IPS DF 6.9 (cell line): ENCODE measurements around the gene RBX1.

ENCODE experiments used
- DNase-seq: peaks from one replicate; pipeline ENCODE4 v3.0.0-alpha.2; 2013; ENCODE audit warnings: low read depth, low spot score
- H3K27ac ChIP-seq: one replicate; pipeline ENCODE4 v1.5.1; 2013; ENCODE audit warnings: low read length, control low read depth
- H3K27me3 ChIP-seq: 2 replicates; pipeline ENCODE4 v1.6.1; 2013; ENCODE audit warnings: mild to moderate bottlenecking, low read length; ENCODE audit not compliant: control insufficient read depth, insufficient read depth
- H3K36me3 ChIP-seq: 2 replicates; pipeline ENCODE4 v1.6.1; 2013; ENCODE audit warnings: low read length; ENCODE audit not compliant: control insufficient read depth, insufficient read depth
- H3K4me1 ChIP-seq: 2 replicates; pipeline ENCODE4 v1.6.1; 2013; ENCODE audit warnings: low read length; ENCODE audit not compliant: control insufficient read depth, insufficient read depth
- H3K4me3 ChIP-seq: 2 replicates; pipeline ENCODE4 v1.5.1; 2013; ENCODE audit warnings: mild to moderate bottlenecking, low read length
- H3K9me3 ChIP-seq: 2 replicates; pipeline ENCODE4 v1.6.1; 2013; ENCODE audit warnings: low read length, inconsistent platforms; ENCODE audit not compliant: control insufficient read depth, insufficient read depth
- WGBS: extraction: QIAGEN DNeasy Blood & Tissue Kit; methylation state at CpG from one replicate; pipeline ENCODE4 v1.1.7; 2013; ENCODE audit warnings: mixed read lengths, missing lambda C conversion rate; ENCODE audit not compliant: insufficient read length, insufficient coverage; 5-methylcytosine and 5-hydroxymethylcytosine counted together

RBX1 gene

GRCh38 chr22:40967111-40967760, 16.1 kb downstream of the RBX1 start:
- DNase-seq: no peak
- Histone ChIP-seq H3K9me3 (no peaks in the 10 kb centered on the region), H3K27me3 (no peaks in the 10 kb centered on the region; the same call in 1 of the 2 replicates), H3K4me3 (no peak overlapping the region), H3K4me1 (no peaks in the 10 kb centered on the region), H3K27ac (no peak overlapping the region), H3K36me3 (peaks cover 15% of the 10 kb centered on the region; the same call in 1 of the 2 replicates)
- no CpG with 5 or more reads among the region's 8 CpGs for WGBS

- H3K9me3 ChIP-seq: no peaks in the 10 kb centered on the region
- no CpG with 5 or more reads among the region's 6 CpGs for WGBS
- DNase-seq: no peak
- peaks cover 5% of the 10 kb centered on the region; the same call in 1 of the 2 replicates for H3K36me3 ChIP-seq
- no peak overlapping the region for H3K27ac ChIP-seq
- H3K4me3 ChIP-seq: no peak overlapping the region
- H3K4me1 ChIP-seq: no peaks in the 10 kb centered on the region
- no peaks in the 10 kb centered on the region for H3K27me3 ChIP-seq
These were observed 21.4 kb downstream of the RBX1 start for GRCh38 chr22:40972587-40972986.

GRCh38 chr22:40973144-40973543, 22.0 kb downstream of the RBX1 start:
- WGBS: no CpG with 5 or more reads among the region's 13 CpGs
- H3K27ac ChIP-seq: no peak overlapping the region

GRCh38 chr22:40975366-40975765, 24.2 kb downstream of the RBX1 start:
- H3K27me3 ChIP-seq: no peaks in the 10 kb centered on the region
- no peaks in the 10 kb centered on the region for H3K4me1 ChIP-seq
- no CpG with 5 or more reads among the region's 1 CpG for WGBS
- no peak overlapping the region for H3K27ac ChIP-seq
- H3K9me3 ChIP-seq: no peaks in the 10 kb centered on the region
- peaks cover 3% of the 10 kb centered on the region; the same call in 1 of the 2 replicates for H3K36me3 ChIP-seq
- H3K4me3 ChIP-seq: no peak overlapping the region
- no peak for DNase-seq

More at GRCh38 chr22:40973144-40973543, 22.0 kb downstream of the RBX1 start:
- DNase-seq: no peak
- no peaks in the 10 kb centered on the region for H3K9me3 ChIP-seq
- no peaks in the 10 kb centered on the region for H3K4me1 ChIP-seq
- H3K27me3 ChIP-seq: no peaks in the 10 kb centered on the region
- H3K36me3 ChIP-seq: peaks cover 5% of the 10 kb centered on the region; the same call in 1 of the 2 replicates
- H3K4me3 ChIP-seq: no peak overlapping the region

- WGBS: no CpG with 5 or more reads among the region's 18 CpGs
- no peaks in the 10 kb centered on the region for H3K27me3 ChIP-seq
- no peak overlapping the region for H3K27ac ChIP-seq
- no peak overlapping the region for H3K4me3 ChIP-seq
- H3K36me3 ChIP-seq: peaks cover under 1% of the 10 kb centered on the region; the same call in 1 of the 2 replicates
- H3K9me3 ChIP-seq: no peaks in the 10 kb centered on the region
- no peak for DNase-seq
- H3K4me1 ChIP-seq: no peaks in the 10 kb centered on the region
These were observed 25.9 kb downstream of the RBX1 start for GRCh38 chr22:40976866-40977700.

- no peak overlapping the region for H3K27ac ChIP-seq
- no peaks in the 10 kb centered on the region for H3K36me3 ChIP-seq
- no CpG with 5 or more reads among the region's 7 CpGs for WGBS
- no peaks in the 10 kb centered on the region for H3K9me3 ChIP-seq
- no peak for DNase-seq
- H3K27me3 ChIP-seq: no peaks in the 10 kb centered on the region
- H3K4me1 ChIP-seq: no peaks in the 10 kb centered on the region
- H3K4me3 ChIP-seq: no peak overlapping the region
These were observed 28.0 kb downstream of the RBX1 start for GRCh38 chr22:40979198-40979597.

GRCh38 chr22:40979871-40980270, 28.7 kb downstream of the RBX1 start:
- Histone ChIP-seq H3K4me3 (no peak overlapping the region), H3K27me3 (no peaks in the 10 kb centered on the region), H3K4me1 (no peaks in the 10 kb centered on the region), H3K36me3 (no peaks in the 10 kb centered on the region), H3K9me3 (no peaks in the 10 kb centered on the region), H3K27ac (no peak overlapping the region)
- no CpG with 5 or more reads among the region's 8 CpGs for WGBS
- no peak for DNase-seq

- Histone ChIP-seq H3K27ac (no peak overlapping the region), H3K27me3 (no peaks in the 10 kb centered on the region), H3K9me3 (no peaks in the 10 kb centered on the region), H3K4me1 (no peaks in the 10 kb centered on the region), H3K4me3 (no peak overlapping the region), H3K36me3 (no peaks in the 10 kb centered on the region)
- no peak for DNase-seq
- no CpG with 5 or more reads among the region's 21 CpGs for WGBS
These were observed 31.6 kb downstream of the RBX1 start for GRCh38 chr22:40982482-40983385.

GRCh38 chr22:40991298-40991697, 40.1 kb downstream of the RBX1 start:
- Histone ChIP-seq H3K9me3 (no peaks in the 10 kb centered on the region), H3K27ac (no peak overlapping the region), H3K36me3 (no peaks in the 10 kb centered on the region), H3K4me1 (peaks cover 1% of the 10 kb centered on the region; the same call in 1 of the 2 replicates), H3K27me3 (no peaks in the 10 kb centered on the region), H3K4me3 (no peak overlapping the region)
- no peak for DNase-seq
- WGBS: no CpG with 5 or more reads among the region's 9 CpGs

- DNase-seq: no peak
- no peaks in the 10 kb centered on the region for H3K4me1 ChIP-seq
- H3K27me3 ChIP-seq: no peaks in the 10 kb centered on the region
- no peaks in the 10 kb centered on the region for H3K9me3 ChIP-seq
- no peak overlapping the region for H3K4me3 ChIP-seq
- WGBS: no CpG with 5 or more reads among the region's 4 CpGs
- no peaks in the 10 kb centered on the region for H3K36me3 ChIP-seq
- no peak overlapping the region for H3K27ac ChIP-seq
These were observed 44.6 kb downstream of the RBX1 start for GRCh38 chr22:40995821-40996220.
